Measurements from ENCODE around the gene BICC1. TPM values are rescaled to one million over a fixed set of nuclear protein-coding genes. Genes with fewer than 3 reads are reported as not detected.

The BICC1 gene
- total RNA-seq, 1 donor from 2014 or later: 15.2 TPM

DNA sequence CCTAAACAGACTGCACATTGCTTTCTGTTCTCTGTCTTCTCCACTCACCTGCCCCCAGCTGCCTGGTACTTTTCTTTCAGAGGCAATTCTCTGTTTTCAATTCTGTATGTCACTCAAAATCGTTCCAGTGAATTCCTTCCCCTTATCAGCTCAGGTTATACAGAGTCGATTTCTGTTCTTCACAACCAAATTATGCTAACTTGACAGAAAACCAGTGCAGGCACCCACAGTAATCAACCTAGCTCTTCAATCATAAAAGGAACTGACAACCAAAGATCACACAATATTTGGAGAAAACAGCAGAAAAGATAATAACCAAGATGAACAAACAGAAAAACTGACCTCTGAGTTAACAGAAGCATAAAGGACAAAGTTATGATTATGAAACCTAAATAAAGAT is 360.5 kb downstream of the BICC1 start:
- H3K27me3 Mint-ChIP-seq: no peaks in the 10 kb centered on the region
- TF ChIP-seq, protein P1, sequence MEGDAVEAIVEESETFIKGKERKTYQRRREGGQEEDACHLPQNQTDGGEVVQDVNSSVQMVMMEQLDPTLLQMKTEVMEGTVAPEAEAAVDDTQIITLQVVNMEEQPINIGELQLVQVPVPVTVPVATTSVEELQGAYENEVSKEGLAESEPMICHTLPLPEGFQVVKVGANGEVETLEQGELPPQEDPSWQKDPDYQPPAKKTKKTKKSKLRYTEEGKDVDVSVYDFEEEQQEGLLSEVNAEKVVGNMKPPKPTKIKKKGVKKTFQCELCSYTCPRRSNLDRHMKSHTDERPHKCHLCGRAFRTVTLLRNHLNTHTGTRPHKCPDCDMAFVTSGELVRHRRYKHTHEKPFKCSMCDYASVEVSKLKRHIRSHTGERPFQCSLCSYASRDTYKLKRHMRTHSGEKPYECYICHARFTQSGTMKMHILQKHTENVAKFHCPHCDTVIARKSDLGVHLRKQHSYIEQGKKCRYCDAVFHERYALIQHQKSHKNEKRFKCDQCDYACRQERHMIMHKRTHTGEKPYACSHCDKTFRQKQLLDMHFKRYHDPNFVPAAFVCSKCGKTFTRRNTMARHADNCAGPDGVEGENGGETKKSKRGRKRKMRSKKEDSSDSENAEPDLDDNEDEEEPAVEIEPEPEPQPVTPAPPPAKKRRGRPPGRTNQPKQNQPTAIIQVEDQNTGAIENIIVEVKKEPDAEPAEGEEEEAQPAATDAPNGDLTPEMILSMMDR (conservative IDR thresholded peaks at IDR 0.05): no peak
- peaks cover 8% of the 10 kb centered on the region for H3K9me3 Mint-ChIP-seq

More for the DNA sequence above, 360.5 kb downstream of the BICC1 start:
- Mint-ChIP-seq H3K27ac (no peak overlapping the region), H3K36me3 (no peaks in the 10 kb centered on the region), H3K4me1 (ENCODE audit: unreplicated experiment) (no peaks in the 10 kb centered on the region), H3K4me3 (no peak overlapping the region)
- DNase-seq (ENCODE audit: extremely low spot score, unreplicated experiment): no peak

Other genes starting within 250 kb of the BICC1 start
- gene IPMK, start 245.0 kb upstream of the BICC1 start, total RNA-seq (ENCODE audit: low replicate concordance): 6.8 and 7.4 TPM in 2 replicates
- 41.4 and 55.8 TPM in 2 replicates for gene CISD1, start 243.7 kb upstream of the BICC1 start, total RNA-seq (ENCODE audit: low replicate concordance)
- gene UBE2D1, start 177.9 kb upstream of the BICC1 start, total RNA-seq (ENCODE audit: low replicate concordance): 34.2 and 40.5 TPM in 2 replicates
- 64.8 and 67.7 TPM in 2 replicates for gene TFAM, start 127.5 kb upstream of the BICC1 start, total RNA-seq (ENCODE audit: low replicate concordance)

All from type B pancreatic cell (in vitro differentiated cells).